GM12878 (cell line): ENCODE data around the gene EMP1. TPM values are rescaled to one million over a fixed set of nuclear protein-coding genes. Genes with fewer than 3 reads are reported as not detected.

ENCODE experiments used
- ATAC-seq: fragments of 200-7000 bp; cut with Tn5 transposase; 3 replicates; pipeline ENCODE4 v1.9.1; 2020; ENCODE audit warnings: mild to moderate bottlenecking, moderate library complexity
- BruUV-seq: library from RNA; stranded (reverse); fragments of 400-500 nt; replicated peaks from 2 replicates; lab custom pipeline; 2021; lab: Mats Ljungman, UMichigan
- CTCF ChIA-PET: fragments of 300-600 bp; sonication (Branson Sonifier 250); formaldehyde crosslinking; extraction: SDS; loops from one replicate; lab custom pipeline; 2021; ENCODE audit warnings: inconsistent platforms; lab: Yijun Ruan, JAX
- POLR2A ChIA-PET: fragments of 350-600 bp; formaldehyde crosslinking; extraction: SDS; loops from one replicate; lab custom pipeline; 2021; ENCODE audit warnings: inconsistent platforms; lab: Charles Lee
- RAD21 ChIA-PET: fragments of 300-600 bp; sonication (Branson Sonifier 250); formaldehyde crosslinking; loops from one replicate; lab custom pipeline; 2023; ENCODE audit warnings: antibody characterized with exemption; ENCODE audit not compliant: unreplicated experiment; lab: Charles Lee
- SMC1A ChIA-PET: fragments of 300-600 bp; sonication (Branson Sonifier 250); formaldehyde crosslinking; loops from one replicate; lab custom pipeline; 2023; ENCODE audit not compliant: unreplicated experiment, uncharacterized antibody; lab: Charles Lee
- DNase-seq: peaks from one replicate; pipeline ENCODE4 v3.0.0-alpha.2; 2011; ENCODE audit warnings: low read depth, low spot score
- FAIRE-seq: peaks from 3 replicates; lab custom pipeline; 2011; peaks lifted over from hg19 to GRCh38; lab: Jason Lieb, UNC
- H2AFZ ChIP-seq: 2 replicates; pipeline ENCODE4 v1.6.0; 2011; ENCODE audit warnings: low read depth, low read length, control low read depth; ENCODE audit not compliant: control insufficient read depth
- H3K27ac ChIP-seq: 2 replicates; pipeline ENCODE4 v1.5.1; 2011; ENCODE audit warnings: control low read depth; ENCODE audit not compliant: control insufficient read depth, insufficient read depth
- H3K27me3 ChIP-seq, 2 experiments: replicated peaks in 1 of 2; 2 replicates each; pipeline versions ENCODE4 v1.6.0 to v1.6.1; 2011; ENCODE audit warnings: low read length in 1 of 2; ENCODE audit not compliant: control insufficient read depth in 2 of 2, insufficient read depth in 2 of 2
- H3K36me3 ChIP-seq, 2 experiments: 2 replicates each; pipeline ENCODE4 v1.5.1; 2011; ENCODE audit warnings: low read length in 1 of 2; ENCODE audit not compliant: control insufficient read depth in 2 of 2, insufficient read depth in 2 of 2
- H3K4me1 ChIP-seq: 2 replicates; pipeline ENCODE4 v1.6.1; 2011; ENCODE audit warnings: mild to moderate bottlenecking, low read length, moderate library complexity, mixed read lengths; ENCODE audit not compliant: control insufficient read depth, insufficient read depth
- H3K4me2 ChIP-seq: 2 replicates; pipeline ENCODE4 v1.6.0; 2011; ENCODE audit warnings: control low read depth; ENCODE audit not compliant: control insufficient read depth, insufficient read depth
- H3K4me3 ChIP-seq: fragments of 200-600 bp; sonication (generic); 2 replicates; pipeline ENCODE4 v1.5.1; 2016
- H3K79me2 ChIP-seq: 2 replicates; pipeline ENCODE4 v1.6.0; 2011; ENCODE audit warnings: low read length; ENCODE audit not compliant: control insufficient read depth, insufficient read depth
- H3K9ac ChIP-seq: 2 replicates; pipeline ENCODE4 v1.8.0; 2011; ENCODE audit warnings: low read length, control low read depth, mixed read lengths; ENCODE audit not compliant: control insufficient read depth, insufficient read depth
- H3K9me3 ChIP-seq: replicated peaks from 3 replicates; pipeline ENCODE4 v1.5.1; 2011; ENCODE audit warnings: mild to moderate bottlenecking, low read length; ENCODE audit not compliant: control insufficient read depth, insufficient read depth
- H4K20me1 ChIP-seq: 2 replicates; pipeline ENCODE4 v1.6.0; 2011; ENCODE audit not compliant: control insufficient read depth, insufficient read depth
- EED ChIP-seq: sonication (generic); IDR thresholded peaks from 2 replicates; pipeline ENCODE4 v1.6.1; 2016; ENCODE audit warnings: antibody characterized with exemption, low read depth
- ETV6 ChIP-seq, 2 experiments: fragments of 450-650 bp in 1 of 2; IDR thresholded peaks in 1 of 2; conservative IDR thresholded peaks in 1 of 2; 2 replicates each; pipeline ENCODE4 v1.6.1; 2014; ENCODE audit warnings: antibody characterized with exemption in 1 of 2, borderline replicate concordance in 1 of 2, low read depth in 1 of 2, mild to moderate bottlenecking in 1 of 2, moderate library complexity in 1 of 2
- POU2F2 ChIP-seq: IDR thresholded peaks from 3 replicates; pipeline ENCODE4 v1.6.1; 2011; ENCODE audit warnings: low read depth, mild to moderate bottlenecking, low read length, borderline replicate concordance
- RAD51 ChIP-seq: fragments of 450-650 bp; IDR thresholded peaks from 2 replicates; pipeline ENCODE4 v1.6.1; 2016; ENCODE audit warnings: moderate library complexity, mild to moderate bottlenecking, inconsistent platforms
- RUNX3 ChIP-seq: IDR thresholded peaks from 2 replicates; pipeline ENCODE4 v1.6.1; 2012; ENCODE audit warnings: low read length, inconsistent platforms
- ZSCAN29 ChIP-seq: fragments of 450-650 bp; IDR thresholded peaks from 2 replicates; pipeline ENCODE4 v1.6.1; 2017; ENCODE audit warnings: mild to moderate bottlenecking, moderate library complexity
- WGBS: methylation state at CpG from one replicate; pipeline ENCODE4 v1.1.6; 2016; ENCODE audit warnings: low lambda C conversion rate; ENCODE audit not compliant: insufficient replicate concordance, insufficient coverage; ENCODE audit errors: missing lambda C conversion rate; 5-methylcytosine and 5-hydroxymethylcytosine counted together
- in situ Hi-C: fragments of 300-500 bp; cut with MboI; formaldehyde crosslinking; loops from 9 replicates; pipeline ENCODE4 v1.14.3; 2018; ENCODE audit warnings: mixed read lengths
- intact Hi-C: fragments of 100-400 bp; cut with micrococcal nuclease; formaldehyde crosslinking; loops from one replicate; pipeline ENCODE4 v1.14.2; 2022; ENCODE audit not compliant: unreplicated experiment
- polyA plus RNA-seq, 11 experiments: library from polyadenylated mRNA; depleted of rRNA in 4 of 11; unstranded in 6 of 11; stranded (reverse) in 5 of 11; fragments of >200 nt; fragmentation: Nextera tagmentation in 4 of 11; fragmentation: Illumina TruSeq in 1 of 11; extraction: Ambion mirVana in 4 of 11; extraction: Trizol in 1 of 11; gene quantifications; 1 replicate in 1 of 11; 2 replicates in 10 of 11; pipeline versions ENCODE4 v1.2.1 to v1.2.3, GENCODE V29; 2011 to 2016; ENCODE audit warnings: inconsistent platforms in 2 of 11, missing spikeins in 2 of 11, low read depth in 1 of 11
- total RNA-seq, 4 experiments: library from RNA; depleted of rRNA in 3 of 4; stranded (reverse); fragments of >200 nt in 3 of 4; fragmentation: Illumina TruSeq in 1 of 4; extraction: Trizol in 1 of 4; gene quantifications; 2 replicates each; pipeline versions ENCODE4 v1.2.1 to v1.2.3, GENCODE V29; 2013 to 2021
- TF ChIP-seq, protein P1 (sequence below): fragments of 450-650 bp; IDR thresholded peaks from 2 replicates; pipeline ENCODE4 v1.6.1; 2017; ENCODE audit warnings: low read depth, mild to moderate bottlenecking, moderate library complexity
- TF ChIP-seq, protein P2 (sequence below): IDR thresholded peaks from 2 replicates; pipeline ENCODE4 v1.6.1; 2011; ENCODE audit warnings: low read depth, low read length, improper control_type of control experiment, borderline replicate concordance
- TF ChIP-seq, protein P3 (sequence below): fragments of 450-650 bp; IDR thresholded peaks from 2 replicates; pipeline ENCODE4 v1.6.1; 2018; ENCODE audit warnings: borderline replicate concordance, mild to moderate bottlenecking; ENCODE audit not compliant: partially characterized antibody
- TF ChIP-seq, protein P4 (sequence below): fragments of 450-650 bp; formaldehyde crosslinking; IDR thresholded peaks from 2 replicates; pipeline ENCODE4 v1.5.0; 2022; ENCODE audit warnings: mild to moderate bottlenecking, missing genetic modification characterization

EMP1 gene
- total and polyA plus RNA-seq, 10 of the 15 experiments (the other 5 are each of a cell fraction or from before 2014, with no cell fraction given): 0.09 to 0.90 (median 0.25) TPM; not detected in 1

DNA sequence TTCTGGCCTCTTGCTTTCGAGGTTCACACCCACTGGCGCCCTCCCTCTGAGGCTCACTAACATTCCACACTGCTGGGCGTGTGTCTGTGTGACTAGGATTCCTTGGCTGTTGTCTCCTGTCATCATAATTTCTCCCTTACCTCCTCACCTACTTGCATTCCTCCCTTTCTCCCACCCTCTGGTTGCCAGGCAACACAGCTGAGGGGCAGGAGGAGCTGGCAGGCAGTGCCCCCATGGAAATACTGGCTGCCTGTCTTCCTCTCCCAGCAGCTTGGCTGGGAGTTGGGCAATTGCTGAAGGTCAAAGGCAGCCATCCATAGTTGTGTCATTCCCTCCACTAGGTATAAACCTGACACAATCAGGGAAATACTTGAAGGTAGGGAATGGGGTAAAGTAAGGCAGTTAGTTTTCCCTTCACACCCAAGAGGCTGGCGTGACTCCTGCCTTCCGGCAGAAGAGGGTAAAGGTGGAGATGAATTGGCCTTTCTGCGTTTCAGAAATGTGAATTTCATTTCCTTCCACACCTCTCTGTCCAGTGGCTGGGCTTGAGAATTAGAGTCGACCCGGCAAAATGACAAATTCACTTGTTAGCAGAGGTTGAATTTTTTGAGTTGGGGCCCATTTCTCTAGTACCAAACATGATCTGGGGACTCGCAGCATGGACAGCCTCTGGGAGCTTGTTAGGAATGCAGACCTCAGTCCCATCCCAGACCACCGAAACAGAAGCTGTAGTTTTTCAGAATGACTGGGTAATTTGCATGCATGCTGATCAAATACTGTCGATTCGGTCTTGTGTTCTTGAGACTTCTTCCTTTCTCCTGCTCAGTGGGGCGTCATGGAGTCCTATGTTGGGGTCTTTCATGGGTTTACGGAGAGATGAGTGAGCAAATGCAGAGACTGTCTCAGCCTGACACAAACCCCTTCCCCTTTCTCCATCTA, 24.3 kb upstream of the EMP1 start:
- Histone ChIP-seq H4K20me1 (no peaks in the 10 kb centered on the region), H3K36me3 (no peaks in the 10 kb centered on the region), H2AFZ (no peak overlapping the region), H3K9ac (no peak overlapping the region), H3K9me3 (no peaks in the 10 kb centered on the region; the same call in 2 of the 3 replicates), H3K4me2 (peak overlapping the region; percentile 74), H3K4me3 (no peak overlapping the region; the same call in 1 of the 2 replicates), H3K4me1 (peaks cover 23% of the 10 kb centered on the region), H3K27ac (no peak overlapping the region), H3K79me2 (no peaks in the 10 kb centered on the region), H3K27me3 (peaks cover 1 to 13% of the 10 kb centered on the region in 2 experiments)
- BruUV-seq: no TSS peak
- DNase-seq (no peak), FAIRE-seq (peak; percentile 95), ATAC-seq (peak; percentile 57)
- POLR2A ChIA-PET: no interaction called here
- SMC1A ChIA-PET: interaction anchor here (1.2 kb wide), 1 partner anchor 9 kb away, joined by 3 read pairs; no protein-coding TSS in a partner anchor
- CTCF ChIA-PET: interaction anchor here (0.6 kb wide), 1 partner anchor 435 kb away, joined by 3 read pairs; no protein-coding TSS in a partner anchor
- in situ Hi-C loops: no loop called here
- WGBS: 9% methylated on average over 14 of the region's 14 CpGs
- RAD21 ChIA-PET: no interaction called here
- intact Hi-C loops: loop anchor here (5.0 kb wide), 1 partner anchor 75 kb away; no protein-coding TSS in a partner anchor
- TF ChIP-seq, protein P1, sequence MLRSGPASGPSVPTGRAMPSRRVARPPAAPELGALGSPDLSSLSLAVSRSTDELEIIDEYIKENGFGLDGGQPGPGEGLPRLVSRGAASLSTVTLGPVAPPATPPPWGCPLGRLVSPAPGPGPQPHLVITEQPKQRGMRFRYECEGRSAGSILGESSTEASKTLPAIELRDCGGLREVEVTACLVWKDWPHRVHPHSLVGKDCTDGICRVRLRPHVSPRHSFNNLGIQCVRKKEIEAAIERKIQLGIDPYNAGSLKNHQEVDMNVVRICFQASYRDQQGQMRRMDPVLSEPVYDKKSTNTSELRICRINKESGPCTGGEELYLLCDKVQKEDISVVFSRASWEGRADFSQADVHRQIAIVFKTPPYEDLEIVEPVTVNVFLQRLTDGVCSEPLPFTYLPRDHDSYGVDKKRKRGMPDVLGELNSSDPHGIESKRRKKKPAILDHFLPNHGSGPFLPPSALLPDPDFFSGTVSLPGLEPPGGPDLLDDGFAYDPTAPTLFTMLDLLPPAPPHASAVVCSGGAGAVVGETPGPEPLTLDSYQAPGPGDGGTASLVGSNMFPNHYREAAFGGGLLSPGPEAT: no peak
- no peak for TF ChIP-seq RAD51
- TF ChIP-seq, protein P2, sequence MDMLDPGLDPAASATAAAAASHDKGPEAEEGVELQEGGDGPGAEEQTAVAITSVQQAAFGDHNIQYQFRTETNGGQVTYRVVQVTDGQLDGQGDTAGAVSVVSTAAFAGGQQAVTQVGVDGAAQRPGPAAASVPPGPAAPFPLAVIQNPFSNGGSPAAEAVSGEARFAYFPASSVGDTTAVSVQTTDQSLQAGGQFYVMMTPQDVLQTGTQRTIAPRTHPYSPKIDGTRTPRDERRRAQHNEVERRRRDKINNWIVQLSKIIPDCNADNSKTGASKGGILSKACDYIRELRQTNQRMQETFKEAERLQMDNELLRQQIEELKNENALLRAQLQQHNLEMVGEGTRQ: no peak
- TF ChIP-seq, protein P3, sequence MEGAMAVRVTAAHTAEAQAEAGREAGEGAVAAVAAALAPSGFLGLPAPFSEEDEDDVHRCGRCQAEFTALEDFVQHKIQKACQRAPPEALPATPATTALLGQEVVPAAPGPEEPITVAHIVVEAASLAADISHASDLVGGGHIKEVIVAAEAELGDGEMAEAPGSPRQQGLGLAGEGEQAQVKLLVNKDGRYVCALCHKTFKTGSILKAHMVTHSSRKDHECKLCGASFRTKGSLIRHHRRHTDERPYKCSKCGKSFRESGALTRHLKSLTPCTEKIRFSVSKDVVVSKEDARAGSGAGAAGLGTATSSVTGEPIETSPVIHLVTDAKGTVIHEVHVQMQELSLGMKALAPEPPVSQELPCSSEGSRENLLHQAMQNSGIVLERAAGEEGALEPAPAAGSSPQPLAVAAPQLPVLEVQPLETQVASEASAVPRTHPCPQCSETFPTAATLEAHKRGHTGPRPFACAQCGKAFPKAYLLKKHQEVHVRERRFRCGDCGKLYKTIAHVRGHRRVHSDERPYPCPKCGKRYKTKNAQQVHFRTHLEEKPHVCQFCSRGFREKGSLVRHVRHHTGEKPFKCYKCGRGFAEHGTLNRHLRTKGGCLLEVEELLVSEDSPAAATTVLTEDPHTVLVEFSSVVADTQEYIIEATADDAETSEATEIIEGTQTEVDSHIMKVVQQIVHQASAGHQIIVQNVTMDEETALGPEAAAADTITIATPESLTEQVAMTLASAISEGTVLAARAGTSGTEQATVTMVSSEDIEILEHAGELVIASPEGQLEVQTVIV: no peak
- TF ChIP-seq, protein P4, sequence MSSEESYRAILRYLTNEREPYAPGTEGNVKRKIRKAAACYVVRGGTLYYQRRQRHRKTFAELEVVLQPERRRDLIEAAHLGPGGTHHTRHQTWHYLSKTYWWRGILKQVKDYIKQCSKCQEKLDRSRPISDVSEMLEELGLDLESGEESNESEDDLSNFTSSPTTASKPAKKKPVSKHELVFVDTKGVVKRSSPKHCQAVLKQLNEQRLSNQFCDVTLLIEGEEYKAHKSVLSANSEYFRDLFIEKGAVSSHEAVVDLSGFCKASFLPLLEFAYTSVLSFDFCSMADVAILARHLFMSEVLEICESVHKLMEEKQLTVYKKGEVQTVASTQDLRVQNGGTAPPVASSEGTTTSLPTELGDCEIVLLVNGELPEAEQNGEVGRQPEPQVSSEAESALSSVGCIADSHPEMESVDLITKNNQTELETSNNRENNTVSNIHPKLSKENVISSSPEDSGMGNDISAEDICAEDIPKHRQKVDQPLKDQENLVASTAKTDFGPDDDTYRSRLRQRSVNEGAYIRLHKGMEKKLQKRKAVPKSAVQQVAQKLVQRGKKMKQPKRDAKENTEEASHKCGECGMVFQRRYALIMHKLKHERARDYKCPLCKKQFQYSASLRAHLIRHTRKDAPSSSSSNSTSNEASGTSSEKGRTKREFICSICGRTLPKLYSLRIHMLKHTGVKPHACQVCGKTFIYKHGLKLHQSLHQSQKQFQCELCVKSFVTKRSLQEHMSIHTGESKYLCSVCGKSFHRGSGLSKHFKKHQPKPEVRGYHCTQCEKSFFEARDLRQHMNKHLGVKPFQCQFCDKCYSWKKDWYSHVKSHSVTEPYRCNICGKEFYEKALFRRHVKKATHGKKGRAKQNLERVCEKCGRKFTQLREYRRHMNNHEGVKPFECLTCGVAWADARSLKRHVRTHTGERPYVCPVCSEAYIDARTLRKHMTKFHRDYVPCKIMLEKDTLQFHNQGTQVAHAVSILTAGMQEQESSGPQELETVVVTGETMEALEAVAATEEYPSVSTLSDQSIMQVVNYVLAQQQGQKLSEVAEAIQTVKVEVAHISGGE (CRISPR knock-in tag): no peak
- peak; percentile 96 for TF ChIP-seq POU2F2
- no peak for TF ChIP-seq ZSCAN29
- peak; percentile 62 for TF ChIP-seq RUNX3
- TF ChIP-seq ETV6 (conservative IDR thresholded peaks at IDR 0.05 in 1 of 2, IDR thresholded peaks at IDR 0.05 in 1 of 2; ENCODE audit: borderline replicate concordance in 1 of 2, low read depth in 1 of 2): no peak
- 0 out of 2 replicates have a peak, but pooled peaks have one; percentile 37 for TF ChIP-seq EED
